Retina (tissue), 1 donor: ENCODE results near the gene COX6A2.
"Not testable (repeated sequence)": the region's sequence is repeated elsewhere in the genome, so short reads cannot be mapped to it uniquely, and the experiment has no call there.

Source experiments
- DNase-seq: peaks from one replicate; pipeline ENCODE4 v3.0.0-alpha.2; 2016

The COX6A2 gene

DNA sequence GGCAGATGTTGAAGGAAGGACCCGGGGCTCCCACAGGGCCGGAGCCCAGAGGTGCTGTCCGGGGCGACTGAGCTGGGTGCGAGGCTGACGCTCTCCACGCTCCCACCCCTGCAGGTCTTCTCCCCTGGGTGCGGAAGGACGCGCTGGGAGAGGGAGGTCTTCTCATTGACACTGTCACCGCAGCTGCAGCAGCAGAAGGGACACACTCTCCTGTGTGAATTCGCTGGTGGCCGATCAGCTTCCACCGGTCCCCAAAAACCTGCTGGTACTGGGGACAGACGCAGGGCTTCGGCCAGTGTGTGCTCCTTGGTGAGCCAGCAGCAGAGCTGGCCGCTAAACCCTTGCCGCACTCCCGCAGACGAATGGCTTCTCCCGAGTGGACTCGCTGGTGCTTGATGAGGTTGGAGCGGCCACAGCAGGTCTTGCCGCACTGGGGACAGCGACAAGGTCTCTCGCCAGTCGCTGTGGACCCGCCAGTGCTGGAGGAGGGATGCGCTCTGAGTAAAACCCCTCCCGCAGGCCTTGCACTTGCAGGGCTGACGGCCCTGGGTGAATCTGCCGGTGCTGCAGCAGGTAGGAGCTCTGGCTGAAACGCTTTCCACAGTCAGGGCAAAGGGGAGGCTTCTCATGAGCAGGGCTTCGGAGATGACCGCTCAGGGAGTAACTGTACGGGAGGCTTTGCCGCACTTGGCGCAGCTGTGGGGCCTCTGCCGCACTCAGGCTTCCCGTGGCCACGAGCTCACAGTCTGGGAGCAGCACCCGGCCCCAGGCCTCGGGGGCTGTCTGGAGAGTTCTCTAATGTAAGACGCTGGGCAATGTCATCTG is 8.3 kb upstream of the COX6A2 start:
- no peak for DNase-seq

DNA sequence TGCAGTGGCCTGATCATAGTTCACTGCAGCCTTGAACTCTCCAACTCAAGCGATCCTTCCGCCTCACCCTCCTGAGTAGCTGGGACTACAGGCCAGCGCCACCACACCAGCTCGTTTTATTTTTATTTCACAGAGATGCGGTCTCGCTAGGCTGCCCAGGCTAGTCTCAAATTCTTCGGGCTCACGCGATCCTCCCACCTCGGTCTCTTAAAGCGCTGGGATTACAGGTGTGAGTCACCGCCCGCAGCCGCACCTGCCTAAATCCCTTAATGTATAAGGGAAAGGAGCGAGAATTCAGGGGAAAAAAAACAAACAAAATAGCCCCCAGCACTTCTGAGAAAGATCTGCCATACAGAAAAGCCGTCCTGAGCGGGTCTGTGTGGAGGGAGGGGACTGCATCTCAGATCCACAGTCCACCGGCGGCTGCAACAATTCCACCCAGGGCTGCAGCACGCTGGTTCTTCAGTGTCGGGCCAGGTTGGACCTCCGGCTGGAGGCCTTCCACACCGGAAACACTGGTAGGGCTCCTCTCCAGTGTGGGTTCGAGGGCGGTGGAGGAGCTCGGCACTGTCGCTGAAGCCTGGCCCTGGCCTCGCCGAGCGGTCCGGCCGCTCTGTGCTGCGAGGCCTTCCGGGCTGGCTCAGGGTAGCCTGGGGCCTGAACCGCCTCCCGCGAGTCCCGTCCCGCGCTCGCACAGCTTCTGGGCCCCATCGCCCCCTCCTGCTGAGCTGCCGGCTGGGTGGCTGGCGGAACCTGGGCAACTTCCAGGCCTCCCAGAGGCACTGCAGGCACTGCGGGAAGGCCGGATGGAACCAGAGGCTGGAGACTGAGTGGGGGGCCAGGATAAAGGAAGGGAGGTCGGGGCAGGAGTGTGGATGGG is 7.4 kb upstream of the COX6A2 start:
- DNase-seq = no peak

DNA sequence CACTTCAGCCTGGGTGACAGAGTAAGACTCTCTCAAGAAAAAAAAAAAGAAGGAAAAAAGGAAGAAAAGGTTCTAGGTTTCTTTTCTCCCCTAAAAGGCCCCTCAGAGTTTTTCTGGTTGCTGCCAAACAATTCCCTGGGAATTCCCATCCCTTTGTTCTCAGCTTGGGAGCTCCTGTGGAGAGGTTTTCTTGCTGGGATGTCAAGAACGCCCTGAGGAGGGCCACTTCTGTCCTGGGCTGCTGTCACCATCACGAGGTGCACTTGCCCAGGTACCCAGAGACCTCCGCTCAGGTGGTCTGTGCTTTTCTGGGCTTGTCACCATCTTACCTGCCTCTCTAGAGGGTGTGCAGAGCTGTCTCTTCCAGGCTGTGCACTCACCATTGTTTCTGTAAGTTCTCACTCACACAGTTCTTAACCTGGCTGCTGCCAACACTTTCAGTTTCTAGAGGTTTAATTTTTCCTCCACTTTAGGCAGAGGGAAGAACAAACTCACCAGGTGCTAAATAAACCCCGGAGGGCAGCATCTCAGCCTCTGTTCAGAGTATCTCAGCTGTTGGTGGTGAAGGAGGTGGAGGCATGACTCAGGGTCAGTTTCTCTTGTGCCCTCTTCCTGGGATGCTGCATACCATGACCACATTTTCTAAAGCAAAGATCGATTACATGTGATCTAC is 2.4 kb upstream of the COX6A2 start:
- DNase-seq = no peak

DNA sequence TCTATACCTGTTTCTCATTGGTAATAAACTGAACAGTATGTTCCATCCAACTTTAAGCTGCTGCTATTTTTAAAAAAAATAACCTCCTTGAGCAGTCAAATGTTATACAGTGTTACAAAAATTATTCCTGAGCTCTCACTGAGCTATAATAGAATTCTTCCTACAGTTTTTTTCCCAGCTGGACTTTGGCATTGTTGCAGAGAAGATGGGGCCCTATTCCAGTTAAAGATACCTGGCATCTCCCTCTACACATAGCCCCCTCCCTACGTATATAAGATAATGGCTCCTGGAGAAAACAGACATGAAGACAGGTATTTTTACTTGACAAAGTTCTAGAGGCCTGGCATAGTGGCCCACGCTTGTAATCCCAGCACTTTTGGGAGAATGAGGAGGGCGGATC is 1.6 kb upstream of the COX6A2 start:
- DNase-seq = no peak

DNA sequence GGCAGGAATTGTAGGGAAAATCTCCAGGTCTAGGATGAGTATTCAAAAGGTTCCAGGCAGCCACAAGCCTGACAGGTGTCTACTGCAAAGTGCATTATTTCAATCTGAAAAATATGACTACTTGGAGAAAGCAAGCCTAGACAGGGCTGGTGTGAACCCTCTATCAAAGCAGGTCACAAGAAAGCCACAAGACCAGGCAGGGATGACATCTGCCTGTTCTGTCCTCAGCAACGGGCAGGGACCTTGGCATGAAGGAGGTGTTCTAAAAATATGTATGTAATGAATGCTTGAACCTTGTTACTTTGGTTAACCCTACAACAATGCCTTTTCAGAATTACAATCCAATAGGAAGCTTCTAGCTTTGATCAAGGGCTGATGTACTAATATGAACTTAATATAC is 1.2 kb upstream of the COX6A2 start:
- DNase-seq = no peak

DNA sequence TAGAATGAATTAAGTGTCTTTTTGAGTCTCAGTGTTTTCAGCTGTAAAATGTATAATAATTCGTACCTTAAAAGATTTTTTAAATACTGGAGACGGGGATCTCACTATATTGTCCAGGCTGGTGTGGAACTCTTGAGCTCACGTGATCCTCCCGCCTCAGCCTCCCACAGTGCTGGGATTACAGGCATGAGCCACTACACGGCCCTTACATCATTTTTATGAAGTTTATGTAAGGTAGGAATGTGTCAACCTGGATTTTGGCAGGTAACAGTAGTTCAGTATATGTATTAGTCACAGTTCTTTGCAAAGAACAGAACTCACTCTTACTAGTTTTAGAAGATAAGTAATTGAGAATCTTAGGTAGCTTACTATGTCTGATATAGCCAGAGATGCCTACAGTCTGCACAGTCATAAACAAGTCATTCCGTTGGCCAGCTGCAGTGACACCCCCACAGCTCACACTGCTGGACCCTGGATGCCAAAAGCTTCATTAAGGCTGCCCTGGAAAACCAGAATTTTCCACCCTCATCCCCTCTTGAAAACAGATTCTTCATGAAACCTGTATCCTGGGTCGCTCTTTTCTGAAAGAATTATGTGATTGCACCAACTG is 583 bp upstream of the COX6A2 start:
- DNase-seq = no peak

DNA sequence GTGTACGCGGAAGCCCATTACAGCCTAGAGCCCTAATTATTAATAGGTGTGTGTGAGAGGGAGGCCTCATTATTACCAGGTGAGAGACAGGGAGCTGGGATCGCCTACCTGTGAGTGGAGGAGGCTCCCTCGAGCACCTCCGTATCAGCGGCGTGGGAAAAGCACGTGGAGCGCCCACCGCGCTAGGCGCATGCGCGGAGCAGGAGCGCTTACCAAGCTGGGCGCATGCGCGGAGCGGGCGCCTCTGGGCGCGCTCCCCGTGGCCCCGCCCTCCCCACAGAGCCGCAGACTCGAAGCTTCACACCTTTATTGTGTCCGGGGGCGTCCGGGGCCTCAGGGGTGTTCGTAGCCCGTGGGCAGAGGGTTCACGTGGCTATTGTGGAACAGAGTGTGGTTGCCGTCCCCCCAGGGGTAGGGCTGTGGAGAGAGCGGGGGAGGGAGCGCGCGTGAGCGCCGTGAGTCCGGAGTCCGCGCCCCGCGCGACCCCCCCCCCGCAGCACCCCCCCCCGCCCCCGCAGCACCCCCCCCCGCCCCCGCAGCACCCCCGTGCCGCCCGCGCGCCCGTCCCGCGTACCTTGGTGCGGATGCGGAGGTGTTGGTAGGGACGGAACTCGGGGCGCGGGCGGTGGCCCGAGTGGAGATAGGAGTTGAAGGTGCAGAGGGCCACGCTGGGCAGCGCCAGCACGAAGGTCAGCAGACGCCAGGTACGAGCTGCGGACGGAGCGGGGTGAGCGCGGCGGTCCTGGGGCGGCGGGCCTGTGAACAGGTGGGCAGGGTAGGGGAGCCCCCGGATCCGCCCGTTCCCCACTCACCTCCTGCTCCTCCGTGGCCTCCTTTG is 500 bp downstream of the COX6A2 start:
- peak; percentile 80 for DNase-seq

DNA sequence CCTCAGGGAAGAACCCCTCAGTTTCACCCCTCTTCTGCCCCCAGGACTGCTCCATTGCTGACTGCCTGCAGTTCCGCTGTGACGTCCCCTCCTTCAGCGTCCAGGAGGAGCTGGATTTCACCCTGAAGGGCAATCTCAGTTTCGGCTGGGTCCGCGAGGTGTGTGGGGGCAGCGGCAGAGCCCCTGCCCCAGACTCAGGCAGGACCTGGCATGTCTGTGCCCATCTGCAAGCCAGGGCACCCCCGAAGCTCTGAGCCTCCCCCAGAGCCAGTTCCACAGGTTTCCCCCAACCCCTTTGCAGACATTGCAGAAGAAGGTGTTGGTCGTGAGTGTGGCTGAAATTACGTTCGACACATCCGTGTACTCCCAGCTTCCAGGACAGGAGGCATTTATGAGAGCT is 4.4 kb downstream of the COX6A2 start:
- no peak for DNase-seq

DNA sequence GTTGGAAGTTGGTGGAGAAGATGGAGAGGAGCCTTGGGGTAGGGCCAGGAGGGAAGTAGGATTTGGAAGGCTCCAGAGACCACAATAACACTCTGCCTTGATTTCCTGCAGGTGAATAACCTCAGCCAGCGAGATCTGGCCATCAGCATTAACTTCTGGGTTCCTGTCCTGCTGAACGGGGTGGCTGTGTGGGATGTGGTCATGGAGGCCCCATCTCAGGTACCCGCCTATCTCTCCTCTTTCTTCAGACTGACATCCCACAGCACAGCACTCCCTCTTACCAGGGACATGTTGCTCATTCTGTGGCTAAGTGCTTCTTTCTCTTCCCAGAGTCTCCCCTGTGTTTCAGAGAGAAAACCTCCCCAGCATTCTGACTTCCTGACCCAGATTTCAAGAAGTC is 4.9 kb downstream of the COX6A2 start:
- DNase-seq = no peak

DNA sequence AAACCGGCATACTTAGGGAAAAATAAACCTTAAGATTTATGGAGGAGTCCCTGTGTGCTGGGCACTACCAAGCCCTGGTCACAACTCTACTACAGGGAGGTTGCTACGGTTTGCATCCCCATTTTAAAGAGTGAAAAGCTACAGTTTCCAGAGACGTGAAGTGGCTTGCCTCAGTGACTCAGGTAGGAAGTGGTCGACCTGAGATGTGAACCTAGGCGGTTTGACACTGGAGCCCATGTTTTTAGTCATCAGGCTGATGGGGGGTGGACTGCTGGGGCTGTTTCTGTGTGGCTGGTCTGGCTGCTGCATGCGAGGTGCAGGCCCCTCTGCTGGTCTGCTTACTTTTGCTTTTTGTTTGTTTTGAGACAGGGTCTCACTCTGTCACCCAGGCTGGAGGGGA is 6.6 kb downstream of the COX6A2 start:
- DNase-seq = no peak

DNA sequence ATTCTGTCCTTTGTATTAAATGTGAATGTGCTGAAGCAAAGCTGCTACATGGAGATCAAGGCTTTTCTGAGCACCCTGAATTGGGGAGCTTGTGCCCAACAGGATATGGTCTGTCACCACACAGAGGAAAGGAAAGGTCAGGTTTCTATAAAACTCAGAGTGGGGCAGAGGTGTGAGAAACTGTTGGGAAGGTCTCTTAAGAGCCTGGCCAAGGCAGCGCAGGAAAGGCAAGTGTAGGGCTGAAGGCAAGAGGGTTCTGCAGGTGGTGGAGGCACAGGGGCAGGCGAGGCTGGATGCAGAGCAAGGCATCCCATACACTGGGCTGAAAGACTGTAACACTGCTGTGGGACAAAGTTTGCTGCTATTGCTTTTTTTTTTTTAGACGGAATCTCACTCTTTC is 8.1 kb downstream of the COX6A2 start:
- DNase-seq = no peak

DNA sequence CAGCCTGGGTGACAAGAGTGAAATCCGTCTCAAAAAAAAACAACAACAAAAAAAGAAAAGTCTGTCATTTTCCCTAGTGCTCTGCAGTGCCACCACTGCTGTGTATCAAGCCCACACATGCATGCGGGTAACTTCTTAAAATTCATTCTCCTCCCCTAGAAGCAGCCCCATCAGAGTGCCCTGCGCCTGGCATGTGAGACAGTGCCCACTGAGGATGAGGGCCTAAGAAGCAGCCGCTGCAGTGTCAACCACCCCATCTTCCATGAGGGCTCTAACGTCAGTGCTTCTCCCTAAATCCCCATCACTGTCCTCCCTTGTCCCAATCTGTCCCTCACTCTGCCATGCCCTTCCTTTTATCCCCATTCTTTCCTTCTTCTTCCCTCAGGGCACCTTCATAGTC is 10.2 kb downstream of the COX6A2 start:
- no peak for DNase-seq

DNA sequence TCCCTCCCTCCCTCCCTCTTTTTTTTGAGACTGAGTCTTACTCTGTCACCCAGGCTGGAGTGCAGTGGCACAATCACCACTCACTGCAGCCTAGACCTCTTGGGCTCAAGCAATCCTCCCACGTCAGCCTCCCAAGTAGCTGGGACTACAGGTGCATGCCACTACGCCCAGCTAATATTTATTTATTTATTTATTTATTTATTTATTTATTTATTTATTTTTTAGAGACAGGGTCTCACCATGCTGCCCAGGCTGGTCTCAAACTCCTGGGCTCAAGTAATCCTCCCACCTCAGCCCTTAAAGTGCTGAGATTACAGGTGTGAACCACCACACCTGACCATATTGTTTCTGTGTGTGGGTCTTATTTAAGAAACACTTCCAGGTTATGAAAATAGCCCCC is 11.1 kb downstream of the COX6A2 start:
- DNase-seq = not testable (repeated sequence)

DNA sequence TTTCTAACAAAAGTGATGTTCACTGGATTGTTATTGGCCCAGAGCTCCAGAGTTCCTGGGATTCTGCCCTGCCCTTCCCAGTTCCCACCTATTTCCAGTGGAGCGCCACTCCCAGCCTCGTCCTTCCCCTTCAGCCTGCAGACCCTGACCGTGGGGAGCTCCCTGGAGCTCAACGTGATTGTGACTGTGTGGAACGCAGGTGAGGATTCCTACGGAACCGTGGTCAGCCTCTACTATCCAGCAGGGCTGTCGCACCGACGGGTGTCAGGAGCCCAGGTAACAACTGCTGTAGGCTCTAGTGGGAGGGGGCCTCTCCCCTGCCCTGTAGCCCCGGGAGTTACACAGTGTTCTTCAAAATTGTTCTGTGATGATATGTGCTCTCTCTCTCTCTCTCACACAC is 11.8 kb downstream of the COX6A2 start:
- DNase-seq = no peak

DNA sequence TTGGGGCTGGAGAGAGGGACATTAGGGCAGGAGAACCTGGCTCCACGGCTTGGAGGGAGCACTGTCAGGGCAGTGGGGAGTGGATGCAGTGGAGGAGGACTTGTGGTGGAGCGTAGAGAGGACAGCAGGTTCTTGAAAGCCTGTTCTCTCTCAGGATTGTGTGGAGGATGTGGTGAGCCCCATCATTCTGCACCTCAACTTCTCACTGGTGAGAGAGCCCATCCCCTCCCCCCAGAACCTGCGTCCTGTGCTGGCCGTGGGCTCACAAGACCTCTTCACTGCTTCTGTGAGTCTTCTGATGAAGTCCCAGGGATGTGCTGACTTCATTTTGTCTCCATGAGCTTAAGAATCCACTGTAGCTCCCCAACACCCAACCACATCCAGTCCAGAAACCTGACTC is 13.5 kb downstream of the COX6A2 start:
- no peak for DNase-seq

DNA sequence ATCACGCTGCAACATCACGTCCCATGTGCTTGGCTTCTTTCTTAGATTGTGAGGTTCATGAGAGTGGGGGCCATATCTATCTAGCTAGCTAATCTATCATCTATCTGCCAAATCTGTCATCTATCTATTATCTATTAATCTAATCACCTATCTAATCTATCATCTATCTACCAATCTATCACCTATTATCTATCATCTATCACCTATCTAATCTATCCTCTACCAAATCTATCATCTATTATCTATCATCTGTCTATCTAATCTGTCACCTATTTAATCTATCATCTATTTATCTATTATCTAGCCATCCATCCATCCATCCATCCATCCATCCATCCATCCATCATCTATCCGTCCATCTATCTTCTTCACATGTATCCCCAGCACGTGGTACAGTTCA is 14.2 kb downstream of the COX6A2 start:
- no peak for DNase-seq

DNA sequence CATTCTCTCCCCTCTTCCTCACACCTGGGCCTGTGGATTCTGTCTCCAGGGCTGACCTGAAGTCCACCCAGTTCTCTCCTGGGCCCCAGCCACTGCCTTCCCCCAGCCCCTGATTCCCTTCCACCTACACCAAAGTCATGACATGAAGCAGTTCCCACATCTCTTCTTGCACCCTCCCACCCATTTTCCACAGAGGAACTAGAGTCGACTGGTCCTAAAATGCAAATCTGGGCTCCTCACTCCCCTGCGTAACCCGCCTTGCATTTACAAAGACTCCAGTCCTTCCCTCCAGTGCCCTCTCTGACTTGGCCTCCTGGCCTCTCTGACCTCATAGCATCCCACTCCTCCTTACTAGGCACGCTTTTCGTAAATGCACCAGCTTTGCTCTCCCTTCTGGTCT is 14.8 kb downstream of the COX6A2 start:
- DNase-seq = no peak

DNA sequence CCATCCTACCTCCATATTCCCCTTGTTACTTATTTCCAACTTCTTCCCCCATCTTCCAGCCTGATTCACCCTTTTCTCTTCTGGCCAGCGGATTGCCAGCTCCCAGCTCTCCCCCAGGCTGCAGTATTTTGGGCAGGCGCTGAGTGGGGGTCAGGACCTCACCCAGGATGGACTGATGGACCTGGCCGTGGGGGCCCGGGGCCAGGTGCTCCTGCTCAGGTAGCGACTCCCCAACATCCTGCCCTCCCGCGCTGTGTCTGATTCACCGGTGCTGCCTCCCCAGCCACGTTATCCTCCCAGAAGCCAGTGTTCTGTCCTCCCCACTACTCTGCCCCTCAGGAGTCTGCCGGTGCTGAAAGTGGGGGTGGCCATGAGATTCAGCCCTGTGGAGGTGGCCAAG is 15.4 kb downstream of the COX6A2 start:
- DNase-seq = no peak

DNA sequence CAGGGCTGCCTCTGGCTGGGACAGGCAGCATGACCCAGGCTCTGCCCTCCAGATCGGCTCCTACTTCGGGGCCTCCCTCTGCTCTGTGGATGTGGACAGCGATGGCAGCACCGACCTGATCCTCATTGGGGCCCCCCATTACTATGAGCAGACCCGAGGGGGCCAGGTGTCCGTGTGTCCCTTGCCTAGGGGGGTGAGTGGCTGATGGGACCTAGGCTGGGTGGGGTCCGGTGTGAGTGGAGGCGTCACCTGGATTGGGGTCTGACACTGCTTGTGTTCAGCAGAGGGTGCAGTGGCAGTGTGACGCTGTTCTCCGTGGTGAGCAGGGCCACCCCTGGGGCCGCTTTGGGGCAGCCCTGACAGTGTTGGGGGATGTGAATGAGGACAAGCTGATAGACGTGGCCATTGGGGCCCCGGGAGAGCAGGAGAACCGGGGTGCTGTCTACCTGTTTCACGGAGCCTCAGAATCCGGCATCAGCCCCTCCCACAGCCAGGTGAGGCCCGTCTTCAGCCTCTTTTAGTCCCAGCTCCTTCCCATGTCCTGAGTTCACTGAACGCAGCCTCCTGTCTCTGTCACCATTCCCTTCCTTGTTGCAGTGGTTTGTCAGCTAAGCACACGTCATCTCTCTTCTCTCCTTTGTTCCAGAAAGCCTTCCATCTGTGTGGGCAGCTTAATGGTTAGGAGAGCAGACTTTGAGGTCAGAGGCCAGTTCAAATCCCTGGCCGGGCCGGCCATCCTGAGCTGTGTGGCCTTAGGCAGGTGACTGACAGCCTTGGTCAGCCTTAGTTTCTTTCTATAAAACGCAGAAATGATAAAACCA is 16.9 kb downstream of the COX6A2 start:
- no peak for DNase-seq

DNA sequence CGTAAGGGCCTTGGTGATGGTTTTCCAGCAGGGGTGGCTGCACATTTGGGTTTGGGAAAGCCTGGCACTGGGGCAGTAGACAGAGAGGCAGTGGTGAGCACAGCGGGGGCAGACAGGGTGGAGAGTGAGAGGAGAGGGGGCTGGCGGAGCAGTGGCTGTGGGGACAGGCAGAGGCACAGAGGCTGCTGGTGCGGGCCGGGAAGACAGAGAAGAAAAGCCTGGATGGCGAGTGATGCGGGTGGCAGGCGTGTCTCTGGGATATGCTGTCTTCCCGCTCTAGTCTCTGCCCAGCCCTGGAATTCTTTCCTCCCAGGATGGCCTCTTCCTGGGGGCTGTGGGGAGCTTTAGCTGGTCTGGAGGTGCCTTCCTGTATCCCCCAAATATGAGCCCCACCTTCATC is 18.1 kb downstream of the COX6A2 start:
- no peak for DNase-seq

DNA sequence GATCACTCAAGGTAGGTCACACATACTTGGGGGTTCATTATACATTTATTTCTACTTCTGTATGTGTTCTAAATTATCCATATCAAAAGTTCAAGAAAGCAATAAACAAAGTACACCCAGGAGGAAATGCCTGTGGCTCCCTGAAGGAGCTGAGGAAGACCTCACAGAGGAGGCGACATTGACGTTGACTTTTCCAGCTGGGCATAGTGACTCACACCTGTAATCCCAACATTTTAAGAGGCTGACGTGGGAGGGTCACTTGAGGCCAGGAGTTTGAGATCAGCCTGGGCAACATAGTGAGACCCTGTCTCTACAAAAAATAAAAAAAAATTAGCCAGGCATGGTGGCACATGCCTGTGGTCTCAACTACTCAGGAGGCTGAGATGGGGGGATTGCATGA is 18.7 kb downstream of the COX6A2 start:
- DNase-seq = no peak
